Hepatocyte (in vitro differentiated cells): ENCODE data around the gene DGCR2.

ENCODE experiments used
- CTCF ChIP-seq: fragments of 200-600 bp; sonication (generic); IDR thresholded peaks from 2 replicates; pipeline ENCODE4 v1.5.1; 2016; ENCODE audit warnings: antibody characterized with exemption, mild to moderate bottlenecking; ENCODE audit not compliant: poor library complexity
- EZH2 ChIP-seq: fragments of 200-600 bp; sonication (generic); IDR thresholded peaks from 2 replicates; pipeline ENCODE4 v1.6.1; 2016; ENCODE audit warnings: antibody characterized with exemption, mild to moderate bottlenecking, borderline replicate concordance
- EZH2phosphoT487 ChIP-seq: fragments of 200-600 bp; sonication (generic); IDR thresholded peaks from one replicate; pipeline ENCODE4 v1.6.1; 2018; ENCODE audit warnings: antibody characterized with exemption, mild to moderate bottlenecking, low read depth, moderate library complexity; ENCODE audit not compliant: unreplicated experiment, severe bottlenecking

- TF ChIP-seq CTCF (no peak), EZH2 (no peak), EZH2phosphoT487 (no peak)
Measured at GRCh38 chr22:18992543-18993198, 129.5 kb downstream of the DGCR2 start.
